HS-5 (cell line): ENCODE results near the gene SIPA1L3.
"Not testable (repeated sequence)": the region's sequence is repeated elsewhere in the genome, so short reads cannot be mapped to it uniquely, and the experiment has no call there.

Experiments
- DNase-seq: peaks from one replicate; pipeline ENCODE4 v3.0.0-alpha.2; 2012; ENCODE audit warnings: low read depth

Gene SIPA1L3

GRCh38 chr19:38213469-38213868 lies 306.5 kb downstream of the SIPA1L3 start:
- no peak for DNase-seq

GRCh38 chr19:38213911-38214625 lies 307.1 kb downstream of the SIPA1L3 start:
- no peak for DNase-seq

DNA sequence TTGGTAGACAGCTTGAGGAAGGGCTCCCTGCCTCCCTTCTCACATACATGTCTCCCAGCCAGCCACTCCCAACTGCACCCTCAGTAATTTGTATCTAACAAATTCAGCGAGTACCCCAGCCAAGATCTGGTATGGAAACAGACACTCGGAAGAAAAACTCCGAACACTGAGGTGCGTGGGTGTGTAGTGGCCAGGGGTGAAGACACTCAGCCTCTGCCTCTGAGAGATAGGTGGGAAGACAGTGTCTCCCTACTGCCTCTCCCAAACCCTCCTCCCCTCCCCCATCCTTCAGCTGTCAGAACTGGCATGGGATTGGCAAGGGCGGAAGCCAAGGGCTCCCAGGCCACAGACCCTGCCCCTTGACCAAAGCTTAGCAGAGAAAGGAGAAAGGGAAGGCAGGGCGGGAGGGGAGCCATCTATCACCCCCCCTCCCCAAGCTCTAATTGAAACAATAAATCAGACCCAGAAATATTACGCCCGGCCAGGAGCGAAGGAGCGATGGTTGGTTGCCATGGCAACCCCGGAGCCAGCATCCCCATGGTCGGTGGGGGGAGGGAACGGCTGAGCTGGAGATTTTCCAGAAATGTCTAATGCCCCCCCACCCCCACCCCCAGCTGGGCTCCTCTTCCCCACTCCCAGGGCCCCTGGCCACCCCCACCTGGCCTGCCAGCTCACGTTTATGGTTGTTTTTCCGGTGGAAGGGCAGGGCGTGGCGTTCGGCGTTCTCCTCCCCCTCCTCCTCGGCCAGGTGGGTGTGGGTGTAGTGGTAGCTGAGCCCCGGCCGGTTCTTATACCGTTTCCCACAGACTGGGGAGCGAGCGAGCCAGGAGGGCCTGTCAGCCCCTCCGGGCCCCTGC lies 310.0 kb downstream of the SIPA1L3 start:
- no peak for DNase-seq

DNA sequence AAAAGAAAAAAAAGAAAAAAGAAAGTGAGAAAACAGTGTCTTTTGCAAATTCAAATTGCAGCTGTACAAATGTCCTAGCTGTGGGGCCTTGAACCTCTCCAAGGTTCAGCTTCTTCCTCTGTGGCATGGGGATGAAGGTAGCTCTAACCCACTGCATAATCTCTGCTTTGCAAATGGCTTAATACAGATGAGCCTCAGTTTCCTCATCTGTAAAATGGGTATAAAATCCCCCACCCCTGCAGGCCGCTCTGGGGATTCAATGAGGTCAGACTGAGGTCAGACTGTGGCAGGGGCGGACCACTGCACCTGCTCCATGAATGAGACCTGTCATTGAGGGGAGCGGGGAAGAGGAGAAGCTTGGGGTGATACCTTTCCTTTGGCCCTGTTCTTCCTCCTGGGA lies 311.2 kb downstream of the SIPA1L3 start:
- DNase-seq, result no peak

DNA sequence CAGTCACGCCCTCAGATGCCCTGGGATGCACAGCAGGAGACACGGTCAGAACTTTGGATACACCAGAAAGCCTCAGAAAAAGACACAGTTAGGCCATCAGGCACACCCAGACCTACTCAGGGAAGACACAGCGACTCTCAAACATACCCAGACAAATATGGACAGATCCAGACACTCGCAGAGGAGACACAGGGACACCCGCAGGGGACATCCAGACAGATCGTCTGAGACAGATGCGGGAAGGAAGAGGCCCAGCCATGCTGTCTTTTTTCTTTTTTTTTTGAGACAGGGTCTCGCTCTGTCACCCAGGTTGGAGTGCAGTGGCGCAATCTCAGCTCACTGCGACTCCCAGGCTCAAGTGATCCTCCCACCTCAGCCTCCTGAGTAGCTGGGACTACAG lies 312.2 kb downstream of the SIPA1L3 start:
- no peak for DNase-seq

- no peak for DNase-seq
Measured at GRCh38 chr19:38221421-38221820, 314.4 kb downstream of the SIPA1L3 start.

GRCh38 chr19:38221919-38222830 lies 315.2 kb downstream of the SIPA1L3 start:
- no peak for DNase-seq

GRCh38 chr19:38223119-38223523 lies 316.1 kb downstream of the SIPA1L3 start:
- DNase-seq, result no peak

DNA sequence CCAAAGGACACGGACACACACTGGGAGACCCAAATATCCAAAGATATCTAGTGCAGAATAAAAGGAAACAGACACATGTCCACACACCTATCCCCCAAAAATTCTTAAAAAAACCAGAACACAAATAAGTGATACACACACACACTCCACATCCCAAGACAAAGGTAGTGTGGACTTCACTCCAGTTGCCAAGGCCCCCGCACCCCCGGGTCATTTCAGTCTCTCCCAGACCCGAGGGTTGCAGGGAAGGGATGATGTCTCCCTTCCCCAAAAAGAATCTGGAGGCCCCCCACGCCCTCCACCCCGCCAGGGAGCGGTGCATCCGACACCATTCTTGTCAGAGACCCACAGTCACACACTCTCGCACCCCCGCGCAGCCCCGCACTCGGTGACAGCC lies 316.6 kb downstream of the SIPA1L3 start:
- no peak for DNase-seq

- DNase-seq, result no peak
Measured at GRCh38 chr19:38224014-38224862, 317.2 kb downstream of the SIPA1L3 start, which contains the start of gene DPF1. DPF1 (minus strand) TSS chr19:38224222; CDS start chr19:38224142, 80 bp downstream.

DNA sequence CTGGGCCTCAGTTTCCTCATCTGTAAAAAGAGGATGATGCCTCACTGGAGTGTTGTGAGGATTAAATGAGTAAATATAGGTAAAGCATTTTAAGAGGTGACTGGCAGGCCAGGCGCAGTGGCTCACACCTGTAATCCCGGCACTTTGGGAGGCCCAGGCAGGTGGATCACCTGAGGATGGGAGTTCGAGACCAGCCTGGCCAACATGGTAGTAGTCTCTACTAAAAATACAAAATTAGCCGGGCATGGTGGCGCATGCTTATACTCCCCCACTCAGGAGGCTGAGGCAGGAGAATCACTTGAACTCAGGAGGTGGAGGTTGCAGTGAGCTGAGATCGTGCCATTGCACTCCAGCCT lies 317.8 kb downstream of the SIPA1L3 start:
- not testable (repeated sequence) for DNase-seq

GRCh38 chr19:38227287-38228004 lies 320.4 kb downstream of the SIPA1L3 start:
- no peak for DNase-seq

DNA sequence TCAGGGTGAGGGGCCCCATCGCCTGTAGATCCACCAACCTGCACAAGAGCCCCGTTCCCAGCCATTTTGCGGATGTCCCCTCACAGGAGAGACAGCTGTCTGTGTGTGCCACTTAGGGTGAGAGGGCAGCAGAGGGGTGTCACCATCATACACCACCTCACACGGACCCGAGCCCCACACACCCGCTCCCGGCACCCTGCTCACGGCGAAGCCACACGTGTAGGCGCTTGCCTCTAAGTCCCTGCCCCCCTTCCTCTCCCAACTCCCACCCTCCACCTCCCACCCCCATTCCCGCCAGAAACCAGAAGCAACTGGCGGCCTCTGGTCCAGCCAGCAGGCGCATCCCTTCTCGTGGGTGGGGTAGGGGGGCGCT lies 321.0 kb downstream of the SIPA1L3 start:
- no peak for DNase-seq

- DNase-seq, result no peak
Measured at GRCh38 chr19:38228491-38229439, 321.8 kb downstream of the SIPA1L3 start.

DNA sequence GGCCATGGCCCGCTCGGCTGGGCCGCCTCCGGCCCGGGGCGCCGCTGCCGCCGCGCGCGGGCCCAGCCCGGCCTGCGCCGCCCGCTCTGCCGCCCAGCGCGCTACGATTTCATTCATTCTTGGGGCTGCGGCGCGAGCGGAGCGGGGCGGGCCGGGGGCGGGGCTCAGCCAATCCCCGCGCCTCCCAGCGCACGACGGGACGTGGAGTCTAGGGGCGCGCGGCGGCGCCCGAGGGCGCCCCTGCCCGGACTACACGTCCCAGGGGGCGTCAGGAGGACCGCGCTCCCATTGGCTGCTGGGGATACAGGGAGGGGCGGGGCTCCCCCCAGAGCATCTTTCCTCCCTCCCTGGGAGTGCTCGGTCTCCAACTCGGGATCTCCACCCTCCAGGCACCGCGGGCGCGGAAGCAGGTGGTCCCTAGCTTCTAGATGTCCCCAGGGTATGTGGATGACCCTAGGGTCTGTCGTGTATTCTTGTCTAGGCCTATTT lies 322.6 kb downstream of the SIPA1L3 start:
- peak; percentile 43 for DNase-seq

DNA sequence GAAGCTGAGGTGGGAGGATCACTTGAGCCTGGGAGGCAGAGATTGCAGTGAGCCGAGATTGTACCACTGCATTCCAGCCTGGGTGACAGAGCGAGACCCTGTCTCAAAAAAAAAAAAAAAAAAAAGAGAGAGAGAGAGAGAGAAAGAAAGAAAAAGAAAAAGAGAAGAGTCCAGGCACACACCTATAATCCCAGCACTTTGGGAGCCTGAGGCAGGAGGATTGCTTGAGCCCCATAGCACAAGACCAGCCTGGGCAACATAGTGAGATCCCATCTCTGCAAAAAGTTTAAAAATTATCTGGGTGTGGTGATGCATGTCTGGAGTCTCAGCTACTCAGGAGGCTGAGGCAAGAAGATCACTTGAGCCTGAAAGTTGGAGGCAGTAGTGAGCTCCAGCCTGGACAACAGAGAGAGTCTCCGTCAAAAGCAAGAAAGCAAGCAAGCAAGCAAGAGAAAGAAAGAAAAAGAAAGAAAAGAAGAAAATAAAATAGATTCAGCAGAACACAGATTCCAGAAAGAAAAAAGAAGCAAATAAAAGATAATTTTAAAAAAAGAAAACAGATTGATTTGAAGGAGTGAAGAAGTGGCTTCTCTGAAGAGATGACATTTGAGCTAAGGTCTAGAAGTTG lies 323.6 kb downstream of the SIPA1L3 start:
- not testable (repeated sequence) for DNase-seq

DNA sequence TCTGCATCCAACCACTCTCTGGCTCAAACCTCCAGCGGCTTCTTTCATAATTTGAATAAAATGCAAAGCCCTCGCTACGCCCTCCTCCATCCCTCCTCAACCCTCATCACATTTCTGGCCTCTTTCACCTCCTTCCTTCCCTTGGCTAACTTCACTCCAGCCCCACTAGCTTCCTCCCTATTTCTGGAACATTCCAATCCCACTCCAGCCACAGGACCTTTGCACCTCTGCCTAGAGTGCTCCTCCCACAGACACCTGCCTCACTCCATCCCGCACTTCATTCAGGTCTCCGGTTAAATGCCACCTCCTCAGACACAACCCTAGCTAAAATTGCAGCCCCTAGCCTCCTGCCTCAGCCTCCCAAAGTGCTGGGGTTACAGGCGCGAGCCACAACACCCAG lies 324.9 kb downstream of the SIPA1L3 start:
- no peak for DNase-seq

- DNase-seq, result no peak
Measured at GRCh38 chr19:38233740-38234251, 326.8 kb downstream of the SIPA1L3 start.

- DNase-seq, result no peak
Measured at GRCh38 chr19:38234615-38235014, 327.6 kb downstream of the SIPA1L3 start.
